K562 (cell line): ENCODE data around the gene PLA2G3. TPM values are rescaled to one million over a fixed set of nuclear protein-coding genes. Genes with fewer than 3 reads are reported as not detected.
A peak's percentile ranks its signal among the peaks of the same experiment; 100 is the strongest.

Experiments
- ATAC-seq: fragments of 200-7000 bp; cut with Tn5 transposase; 3 replicates; pipeline ENCODE4 v1.9.1; 2020; ENCODE audit warnings: moderate library complexity
- BruUV-seq: library from RNA; stranded (reverse); fragments of 400-500 nt; replicated peaks from 2 replicates; lab custom pipeline; 2021; lab: Mats Ljungman, UMichigan
- CTCF ChIA-PET: fragments of 300-600 bp; formaldehyde crosslinking; extraction: SDS; loops from one replicate; lab custom pipeline; 2021; ENCODE audit warnings: low intra/inter-chr PET ratio; lab: Yijun Ruan, JAX
- POLR2A ChIA-PET: fragments of 300-600, 350-650 bp; sonication (Branson Sonifier 250); formaldehyde crosslinking; extraction: SDS; loops from one replicate; lab custom pipeline; 2021; ENCODE audit warnings: antibody characterized with exemption, inconsistent platforms; lab: Yijun Ruan, JAX
- DNase-seq, 4 experiments: peaks; one replicate each; pipeline versions ENCODE4 v3.0.0 to v3.0.0-alpha.2; 2011 to 2018; ENCODE audit warnings: low spot score in 3 of 4, mixed read lengths in 3 of 4; ENCODE audit errors: extremely low read depth in 1 of 4
- FAIRE-seq: peaks from 2 replicates; lab custom pipeline; 2011; peaks lifted over from hg19 to GRCh38; lab: Jason Lieb, UNC
- H2AFZ ChIP-seq: 2 replicates; pipeline ENCODE4 v1.6.0; 2011; ENCODE audit warnings: low read depth, low read length, control low read depth, inconsistent platforms
- H3K27ac ChIP-seq: fragments of 200-600 bp; 3 replicates; pipeline ENCODE4 v1.8.0; 2011; ENCODE audit warnings: low read depth, mild to moderate bottlenecking, control low read depth, inconsistent platforms, low read length, moderate library complexity, mixed read lengths; ENCODE audit errors: extremely low read depth
- H3K27me3 ChIP-seq, 2 experiments: fragments of 300-600 bp in 1 of 2; 2 replicates in 1 of 2; 3 replicates in 1 of 2; pipeline versions ENCODE4 v1.6.0 to v1.8.0; 2011; ENCODE audit warnings: inconsistent platforms in 2 of 2, low read length in 2 of 2, mild to moderate bottlenecking in 1 of 2, mixed read lengths in 1 of 2, moderate library complexity in 1 of 2; ENCODE audit not compliant: control insufficient read depth in 2 of 2, insufficient read depth in 2 of 2
- H3K36me3 ChIP-seq: fragments of 300-600 bp; 3 replicates; pipeline ENCODE4 v1.8.0; 2011; ENCODE audit warnings: mild to moderate bottlenecking, low read length, inconsistent platforms; ENCODE audit not compliant: control insufficient read depth, insufficient read depth
- H3K4me1 ChIP-seq, 2 experiments: fragments of 200-600 bp in 1 of 2; replicated peaks in 1 of 2; 2 replicates in 1 of 2; 3 replicates in 1 of 2; pipeline versions ENCODE4 v1.5.1 to v1.8.0; 2011; ENCODE audit warnings: inconsistent platforms in 2 of 2, low read length in 2 of 2, mild to moderate bottlenecking in 1 of 2, mixed read lengths in 1 of 2, moderate library complexity in 1 of 2; ENCODE audit not compliant: control insufficient read depth in 2 of 2, insufficient read depth in 2 of 2
- H3K4me2 ChIP-seq: 2 replicates; pipeline ENCODE4 v1.6.1; 2011; ENCODE audit warnings: low read length, control low read depth, inconsistent platforms, mixed read lengths; ENCODE audit not compliant: insufficient read depth
- H3K4me3 ChIP-seq: fragments of 200-600 bp; sonication (generic), shearing (Covaris generic); 2 replicates; pipeline ENCODE4 v1.5.1; 2016; ENCODE audit warnings: control low read depth, inconsistent platforms
- H3K79me2 ChIP-seq: fragments of 200-600 bp; 3 replicates; pipeline ENCODE4 v1.8.0; 2011; ENCODE audit warnings: low read length, inconsistent platforms; ENCODE audit not compliant: control insufficient read depth, insufficient read depth
- H3K9ac ChIP-seq, 2 experiments: 2 replicates each; pipeline versions ENCODE4 v1.6.0 to v1.6.1; 2011; ENCODE audit warnings: low read depth in 2 of 2, low read length in 2 of 2, control low read depth in 1 of 2, inconsistent platforms in 1 of 2, mild to moderate bottlenecking in 1 of 2, mixed read lengths in 1 of 2; ENCODE audit not compliant: insufficient read depth in 1 of 2
- H3K9me1 ChIP-seq: one replicate; pipeline ENCODE4 v1.6.0; 2011; ENCODE audit warnings: inconsistent platforms, mild to moderate bottlenecking, low read length, moderate library complexity; ENCODE audit not compliant: control insufficient read depth, insufficient read depth
- H3K9me3 ChIP-seq: replicated peaks from 2 replicates; pipeline ENCODE4 v1.5.1; 2011; ENCODE audit warnings: low read depth, low read length, inconsistent platforms; ENCODE audit not compliant: control insufficient read depth, insufficient read depth
- H4K20me1 ChIP-seq: replicated peaks from 2 replicates; pipeline ENCODE4 v1.6.1; 2011; ENCODE audit warnings: low read length, inconsistent platforms, mixed read lengths; ENCODE audit not compliant: control insufficient read depth, insufficient read depth
- ARID1B ChIP-seq: fragments of 450-650 bp; IDR thresholded peaks from 2 replicates; pipeline ENCODE4 v1.6.1; 2016; ENCODE audit warnings: antibody characterized with exemption, mild to moderate bottlenecking, inconsistent platforms
- DACH1 ChIP-seq: fragments of 450-650 bp; IDR thresholded peaks from 2 replicates; pipeline ENCODE4 v1.6.1; 2018; ENCODE audit not compliant: partially characterized antibody
- HMBOX1 ChIP-seq: sonication (generic); IDR thresholded peaks from 2 replicates; pipeline ENCODE4 v1.6.1; 2016
- PPARD ChIP-seq: fragments of 250-450 bp; sonication (Bioruptor Pico); IDR thresholded peaks from 2 replicates; pipeline ENCODE4 v1.8.0; 2022; ENCODE audit warnings: inconsistent platforms, mild to moderate bottlenecking, moderate library complexity
- RREB1 ChIP-seq: fragments of 250-450 bp; sonication (Bioruptor Pico); IDR thresholded peaks from 2 replicates; pipeline ENCODE4 v1.4.0; 2020
- SMARCC2 ChIP-seq: fragments of 450-650 bp; IDR thresholded peaks from 2 replicates; pipeline ENCODE4 v1.6.1; 2017; ENCODE audit warnings: antibody characterized with exemption, moderate library complexity, mild to moderate bottlenecking, low read depth
- SRSF3 ChIP-seq: fragments of 200-400 bp; formaldehyde crosslinking; IDR thresholded peaks from 2 replicates; pipeline ENCODE4 v1.6.1; 2016; ENCODE audit warnings: mild to moderate bottlenecking, low read length, moderate library complexity; ENCODE audit not compliant: insufficient read depth
- TGIF2 ChIP-seq: sonication (generic); formaldehyde crosslinking; IDR thresholded peaks from 2 replicates; pipeline ENCODE4 v1.8.1; 2022; ENCODE audit warnings: mild to moderate bottlenecking, missing genetic modification reagents, moderate library complexity
- ZNF586 ChIP-seq: fragments of 450-650 bp; formaldehyde crosslinking; conservative IDR thresholded peaks from 2 replicates; pipeline ENCODE4 v1.4.0; 2020; ENCODE audit warnings: mild to moderate bottlenecking, moderate library complexity
- WGBS: fragments of 100-300 bp; shearing (Covaris generic); methylation state at CpG from one replicate; pipeline ENCODE4 v1.1.6; 2016; ENCODE audit warnings: low coverage, mixed read lengths; ENCODE audit not compliant: insufficient coverage; ENCODE audit errors: missing lambda C conversion rate; 5-methylcytosine and 5-hydroxymethylcytosine counted together
- in situ Hi-C: fragments of 300-500 bp; cut with MboI; formaldehyde crosslinking; loops from 4 replicates; pipeline ENCODE4 v1.15.0; 2018; ENCODE audit warnings: inconsistent platforms, mixed read lengths
- intact Hi-C: fragments of 100-400 bp; cut with micrococcal nuclease; formaldehyde crosslinking; loops from 2 replicates; pipeline ENCODE4 v1.14.2; 2022
- polyA plus RNA-seq, 8 experiments: library from polyadenylated mRNA; depleted of rRNA in 4 of 8; stranded (reverse) in 5 of 8; unstranded in 3 of 8; fragments of >200 nt; fragmentation: Nextera tagmentation in 2 of 8; fragmentation: Illumina TruSeq in 1 of 8; extraction: Ambion mirVana in 2 of 8; extraction: Trizol in 1 of 8; gene quantifications; 2 replicates each; pipeline versions ENCODE4 v1.2.1 to v1.2.3, GENCODE V29; 2011 to 2014; ENCODE audit warnings: inconsistent platforms in 1 of 8, missing spikeins in 1 of 8
- total RNA-seq, 7 experiments: library from RNA; depleted of rRNA in 6 of 7; stranded (reverse); fragments of >200 nt in 6 of 7; fragmentation: Illumina TruSeq in 2 of 7; extraction: Trizol in 2 of 7; gene quantifications; 2 replicates each; pipeline versions ENCODE4 v1.2.1 to v1.2.3, GENCODE V29; 2011 to 2021; ENCODE audit warnings: low replicate concordance in 1 of 7

The PLA2G3 gene
- total and polyA plus RNA-seq, 9 of the 15 experiments (the other 6 are each of a cell fraction or from before 2014, with no cell fraction given) = 0.18 to 1.4 (median 0.64) TPM

GRCh38 chr22:31184015-31184414, 43.7 kb upstream of the PLA2G3 start (continued):
- TF ChIP-seq RREB1 (CRISPR knock-in tag) (no peak), ZNF586 (CRISPR knock-in tag) (no peak)

GRCh38 chr22:31179345-31179744, 39.0 kb upstream of the PLA2G3 start:
- BruUV-seq = no TSS peak
- Histone ChIP-seq H3K4me2 (no peak overlapping the region), H3K36me3 (0 out of 3 replicates have a peak, but pooled peaks cover 2% of the 10 kb centered on the region), H3K27me3 (no peaks in the 10 kb centered on the region), H3K79me2 (no peaks in the 10 kb centered on the region), H4K20me1 (no peaks in the 10 kb centered on the region), H3K9me3 (no peaks in the 10 kb centered on the region), H3K9me1 (no peaks in the 10 kb centered on the region), H3K4me3 (no peak overlapping the region), H2AFZ (no peak overlapping the region), H3K4me1 (peaks cover 0 to 3% of the 10 kb centered on the region in 2 experiments; a peak in 3 of 5 replicates), H3K27ac (no peak overlapping the region), H3K9ac (no peak overlapping the region)
- no peak for TF ChIP-seq SMARCC2
- TF ChIP-seq HMBOX1 = 0 out of 2 replicates have a peak, but pooled peaks have one; percentile 20
- no peak for TF ChIP-seq TGIF2 (CRISPR knock-in tag)
- TF ChIP-seq PPARD = no peak
- no peak for TF ChIP-seq SRSF3
- no peak for TF ChIP-seq DACH1
- no peak for TF ChIP-seq ARID1B
- intact Hi-C loops = no loop called here
- DNase-seq (no peak), ATAC-seq (no peak), FAIRE-seq (no peak)
- CTCF ChIA-PET = no interaction called here
- POLR2A ChIA-PET = no interaction called here
- in situ Hi-C loops = no loop called here
- 60% methylated on average over 1 of the region's 1 CpG for WGBS
